ENCODE results near the gene PGBD5.

Gene PGBD5

GRCh38 chr1:230371923-230372703 lies 54.0 kb downstream of the PGBD5 start:
- DNase-seq, result no peak

GRCh38 chr1:230370109-230370508 lies 56.0 kb downstream of the PGBD5 start:
- no peak for DNase-seq

- no peak for DNase-seq
These were observed 57.3 kb downstream of the PGBD5 start for GRCh38 chr1:230368871-230369270.

GRCh38 chr1:230368363-230368762 lies 57.8 kb downstream of the PGBD5 start:
- DNase-seq, result no peak

GRCh38 chr1:230366504-230366915 lies 59.6 kb downstream of the PGBD5 start:
- no peak for DNase-seq

GRCh38 chr1:230365723-230366307 lies 60.3 kb downstream of the PGBD5 start:
- no peak for DNase-seq

- no peak for DNase-seq
These were observed 63.2 kb downstream of the PGBD5 start for GRCh38 chr1:230362949-230363348.

GRCh38 chr1:230361941-230362340 lies 64.2 kb downstream of the PGBD5 start:
- no peak for DNase-seq

GRCh38 chr1:230359992-230360668 lies 66.0 kb downstream of the PGBD5 start:
- DNase-seq, result no peak

GRCh38 chr1:230356869-230357794 lies 69.0 kb downstream of the PGBD5 start:
- no peak for DNase-seq

GRCh38 chr1:230356190-230356589 lies 69.9 kb downstream of the PGBD5 start:
- DNase-seq, result no peak

- DNase-seq, result no peak
These were observed 70.5 kb downstream of the PGBD5 start for GRCh38 chr1:230355594-230355993.

- no peak for DNase-seq
These were observed 71.0 kb downstream of the PGBD5 start for GRCh38 chr1:230355128-230355527.

GRCh38 chr1:230354005-230354404 lies 72.1 kb downstream of the PGBD5 start:
- no peak for DNase-seq

GRCh38 chr1:230352537-230352936 lies 73.6 kb downstream of the PGBD5 start:
- DNase-seq, result no peak

- no peak for DNase-seq
These were observed 74.1 kb downstream of the PGBD5 start for GRCh38 chr1:230351983-230352382.

GRCh38 chr1:230351514-230351913 lies 74.6 kb downstream of the PGBD5 start:
- no peak for DNase-seq

GRCh38 chr1:230350208-230350921 lies 75.8 kb downstream of the PGBD5 start:
- DNase-seq, result no peak

GRCh38 chr1:230349020-230349393 lies 77.1 kb downstream of the PGBD5 start:
- DNase-seq, result no peak

GRCh38 chr1:230348386-230349019 lies 77.6 kb downstream of the PGBD5 start:
- DNase-seq, result no peak

- DNase-seq, result no peak
These were observed 78.2 kb downstream of the PGBD5 start for GRCh38 chr1:230347896-230348295.

Measured in cortex of kidney (tissue), 1 donor.